GM11168 (cell line): ENCODE results near the gene SLC9A8.

Source experiments
- in situ Hi-C: fragments of 300-500 bp; cut with MboI; formaldehyde crosslinking; loops from one replicate; pipeline ENCODE4 v1.12.0; 2022; ENCODE audit warnings: low sequenced_read_pairs; ENCODE audit not compliant: unreplicated experiment

SLC9A8 gene

DNA sequence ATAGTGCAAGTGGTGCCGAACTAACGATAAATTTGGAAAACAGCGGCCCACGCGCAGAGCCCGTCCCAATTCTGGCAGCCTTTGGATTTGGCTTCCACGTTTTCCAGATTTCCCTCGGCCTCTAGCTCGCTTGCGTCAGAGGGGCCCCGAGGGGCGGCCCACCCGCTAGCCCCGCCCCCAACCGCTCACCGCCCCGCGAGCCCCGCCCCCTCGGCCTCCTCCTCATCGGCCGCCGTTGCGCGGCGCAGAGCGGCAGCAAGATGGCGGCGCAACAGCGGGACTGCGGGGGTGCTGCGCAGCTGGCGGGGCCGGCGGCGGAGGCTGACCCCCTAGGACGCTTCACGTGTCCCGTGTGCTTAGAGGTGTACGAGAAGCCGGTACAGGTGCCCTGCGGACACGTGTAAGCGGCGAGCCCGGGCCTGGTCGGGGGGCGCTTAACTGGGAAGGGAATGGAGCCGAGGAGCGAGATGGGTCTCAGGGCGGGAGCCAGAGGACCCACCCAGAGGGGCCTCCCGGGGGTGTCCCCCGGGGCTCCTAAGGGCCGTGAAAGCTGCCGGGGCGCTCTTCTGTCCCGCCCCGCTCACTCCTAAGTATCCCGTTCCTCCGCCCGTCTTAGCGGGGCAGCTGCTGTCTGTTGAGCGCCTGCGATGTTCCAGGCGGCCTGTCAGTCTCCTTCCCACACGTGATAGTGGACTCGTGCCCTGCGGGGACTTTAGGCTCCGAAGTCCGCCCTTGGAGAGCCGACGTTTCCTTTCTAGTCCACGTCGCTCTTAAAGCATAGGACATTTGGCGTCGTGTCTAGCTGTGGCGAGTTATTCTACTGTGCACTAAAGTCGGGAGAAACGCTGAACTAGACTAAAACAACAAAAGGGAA, 123.8 kb downstream of the SLC9A8 start, which contains the start of gene RNF114:
Gene RNF114, plus strand, starts transcription at position 245 of the 874 bp plus-strand sequence. Its CDS starts 16 bp downstream, at position 261.
- in situ Hi-C loops = no loop called here

DNA sequence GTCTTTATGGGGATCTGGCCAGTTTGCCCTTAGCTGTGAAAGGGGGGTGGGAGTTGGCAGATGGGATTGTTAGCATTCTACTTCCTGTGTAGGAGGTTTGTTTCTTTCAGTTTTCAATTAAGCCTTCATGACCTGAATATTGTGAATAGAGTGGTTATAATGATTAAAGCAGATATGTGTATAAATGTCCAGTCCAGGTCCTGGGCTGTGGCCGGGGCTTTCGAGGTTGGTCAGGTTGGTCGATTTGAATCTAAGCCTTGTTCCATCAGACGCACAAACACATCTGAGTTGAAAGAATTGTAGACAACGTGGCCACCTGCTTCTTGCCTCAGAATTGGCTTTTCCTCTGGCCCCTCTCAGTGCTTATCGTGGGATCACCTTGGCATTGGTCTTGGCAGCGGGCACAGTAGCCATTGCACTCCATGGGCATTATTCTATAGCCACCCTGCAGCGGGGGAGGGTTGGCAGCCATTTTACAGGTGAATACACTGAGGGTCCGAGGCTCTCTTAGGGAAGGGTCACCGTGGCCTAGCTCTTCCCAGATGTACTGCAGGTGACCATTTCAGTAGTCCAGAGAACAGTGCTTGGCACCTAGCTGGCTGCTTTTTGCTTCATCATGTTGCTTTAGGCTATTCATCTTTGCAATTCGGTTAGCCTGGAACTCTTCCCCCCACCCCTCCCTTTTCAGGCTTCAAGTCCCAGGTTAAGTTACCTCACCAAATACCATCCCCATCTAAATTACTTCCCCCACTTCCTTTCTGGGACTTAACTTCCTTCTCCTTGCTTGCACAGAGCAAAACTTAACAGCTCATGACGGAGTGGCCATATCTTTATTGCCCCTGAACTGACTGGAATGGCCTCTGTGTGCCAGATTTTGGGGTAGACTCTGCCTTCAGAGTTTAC, 124.7 kb downstream of the SLC9A8 start:
- in situ Hi-C loops = no loop called here

DNA sequence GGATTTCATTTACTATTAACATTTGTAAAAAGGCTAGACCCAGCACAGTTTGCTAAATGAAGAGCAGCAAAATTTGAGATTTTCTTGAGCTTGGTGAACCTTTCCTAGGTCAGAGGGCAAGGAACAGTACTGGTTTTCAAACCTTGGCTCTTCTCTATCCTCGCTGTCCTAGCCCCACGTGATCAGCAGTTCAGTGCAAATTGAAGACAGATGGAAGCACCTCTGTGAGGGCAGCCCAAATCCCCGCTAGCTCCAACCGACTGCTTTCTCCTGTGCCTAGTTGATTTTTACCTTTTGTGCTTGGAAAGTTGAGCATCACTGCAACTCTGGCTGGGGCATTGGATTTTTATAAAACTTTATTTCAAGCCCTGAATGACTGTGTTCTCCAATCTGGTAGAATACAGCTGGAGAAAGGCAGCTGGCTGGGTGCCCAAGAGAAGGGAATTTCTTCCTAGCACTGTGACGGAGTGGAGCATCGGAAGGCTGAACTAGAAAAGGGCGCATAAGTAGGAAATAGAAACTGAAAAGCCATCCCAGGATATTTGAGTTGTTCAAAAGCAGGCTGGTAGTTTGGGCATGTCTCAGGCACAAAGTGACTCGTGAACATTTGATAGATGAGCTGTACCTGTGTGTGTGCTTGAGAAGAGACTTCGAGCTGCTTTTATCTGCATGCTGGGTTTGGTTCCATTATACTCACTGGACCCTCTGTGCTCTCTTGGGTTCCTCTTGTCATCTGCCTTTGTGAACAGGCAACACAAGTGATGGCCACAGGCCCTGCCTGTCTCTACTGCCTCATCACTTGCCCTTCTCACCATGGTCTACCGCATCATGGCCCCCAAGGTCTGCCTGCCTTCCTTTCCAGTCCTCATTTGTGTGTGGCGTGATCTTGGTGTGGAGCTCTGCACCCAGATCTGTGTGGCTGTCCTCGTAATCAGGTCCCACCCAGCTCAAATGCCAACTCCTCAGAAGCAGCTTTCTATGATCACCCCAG, 125.8 kb downstream of the SLC9A8 start:
- in situ Hi-C loops = no loop called here

DNA sequence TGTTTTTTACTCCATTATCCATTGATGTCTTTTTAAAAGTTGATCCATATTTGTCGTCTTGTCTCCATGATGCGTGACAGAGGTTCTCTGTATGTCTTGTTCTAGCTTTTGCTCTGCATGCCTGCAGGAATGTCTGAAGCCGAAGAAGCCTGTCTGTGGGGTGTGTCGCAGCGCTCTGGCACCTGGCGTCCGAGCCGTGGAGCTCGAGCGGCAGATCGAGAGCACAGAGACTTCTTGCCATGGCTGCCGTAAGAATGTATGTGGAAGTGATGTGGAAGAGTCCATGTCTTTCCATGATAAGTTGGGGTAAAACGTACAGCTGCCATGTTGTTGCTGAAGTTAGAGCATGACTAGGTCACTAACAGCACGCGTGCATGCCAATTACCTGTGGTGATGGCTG, 128.8 kb downstream of the SLC9A8 start:
- in situ Hi-C loops = no loop called here
